MM.1S (cell line): ENCODE measurements around the gene GALC.

Experiments used
- EZH2 ChIP-seq: fragments of 300-600 bp; sonication (generic); optimal IDR thresholded peaks from 2 replicates; pipeline ENCODE3; 2017; ENCODE audit warnings: low read depth, mild to moderate bottlenecking, antibody characterized with exemption, low read length, mixed read lengths
- TF ChIP-seq, protein P1 (sequence below): fragments of 300-600 bp; sonication (generic); IDR thresholded peaks from 2 replicates; pipeline ENCODE4 v1.5.1; 2016; ENCODE audit warnings: antibody characterized with exemption, low read length, mixed read lengths

DNA sequence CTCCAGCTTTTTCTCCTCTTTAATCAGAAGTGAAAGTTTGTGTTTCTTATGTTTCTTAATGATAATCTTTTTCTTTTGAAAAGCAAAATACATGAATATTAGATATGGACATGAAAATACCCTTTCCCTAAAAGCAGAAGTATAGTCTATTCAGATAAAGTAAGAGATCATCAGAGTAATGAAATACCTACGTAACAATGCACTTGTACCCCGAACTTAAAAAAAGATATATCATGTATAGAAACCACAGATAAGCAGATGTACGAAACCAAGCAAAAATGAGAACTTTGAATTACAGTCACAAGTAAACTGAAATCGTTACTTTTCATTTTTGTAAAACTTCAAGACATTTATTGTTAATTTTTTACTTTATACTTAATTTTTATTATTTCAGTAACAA lies 10.4 kb upstream of the GALC start:
- TF ChIP-seq, protein P1, sequence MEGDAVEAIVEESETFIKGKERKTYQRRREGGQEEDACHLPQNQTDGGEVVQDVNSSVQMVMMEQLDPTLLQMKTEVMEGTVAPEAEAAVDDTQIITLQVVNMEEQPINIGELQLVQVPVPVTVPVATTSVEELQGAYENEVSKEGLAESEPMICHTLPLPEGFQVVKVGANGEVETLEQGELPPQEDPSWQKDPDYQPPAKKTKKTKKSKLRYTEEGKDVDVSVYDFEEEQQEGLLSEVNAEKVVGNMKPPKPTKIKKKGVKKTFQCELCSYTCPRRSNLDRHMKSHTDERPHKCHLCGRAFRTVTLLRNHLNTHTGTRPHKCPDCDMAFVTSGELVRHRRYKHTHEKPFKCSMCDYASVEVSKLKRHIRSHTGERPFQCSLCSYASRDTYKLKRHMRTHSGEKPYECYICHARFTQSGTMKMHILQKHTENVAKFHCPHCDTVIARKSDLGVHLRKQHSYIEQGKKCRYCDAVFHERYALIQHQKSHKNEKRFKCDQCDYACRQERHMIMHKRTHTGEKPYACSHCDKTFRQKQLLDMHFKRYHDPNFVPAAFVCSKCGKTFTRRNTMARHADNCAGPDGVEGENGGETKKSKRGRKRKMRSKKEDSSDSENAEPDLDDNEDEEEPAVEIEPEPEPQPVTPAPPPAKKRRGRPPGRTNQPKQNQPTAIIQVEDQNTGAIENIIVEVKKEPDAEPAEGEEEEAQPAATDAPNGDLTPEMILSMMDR = no peak
- TF ChIP-seq EZH2 = no peak
